ENCODE results near the gene HNRNPR.

The HNRNPR gene

GRCh38 chr1:23344111-23344986, at the start of gene HNRNPR:
Gene HNRNPR, minus strand, starts transcription at chr1:23344284. Its CDS starts 3,276 bp downstream, at chr1:23341008.
- DNase-seq (ENCODE audit: low read depth): peak; percentile 100
- no peak for TF ChIP-seq CTCF (conservative IDR thresholded peaks at IDR 0.05; ENCODE audit: low read depth, low read length)

GRCh38 chr1:23393706-23394105, 49.6 kb upstream of the HNRNPR start:
- no peak overlapping the region for H3K4me3 ChIP-seq (ENCODE audit: low read length)
- TF ChIP-seq CTCF (conservative IDR thresholded peaks at IDR 0.05; ENCODE audit: low read depth, low read length): no peak
- DNase-seq (ENCODE audit: low read depth): peak; percentile 66

More at GRCh38 chr1:23344111-23344986, at the start of gene HNRNPR:
- H3K4me3 ChIP-seq (ENCODE audit: low read length): peak within 1 kb of the TSS; percentile 84

- no peak overlapping the region for H3K4me3 ChIP-seq (ENCODE audit: low read length)
- no peak for DNase-seq (ENCODE audit: low read depth)
- no peak for TF ChIP-seq CTCF (conservative IDR thresholded peaks at IDR 0.05; ENCODE audit: low read depth, low read length)
Measured at GRCh38 chr1:23392125-23392855, 48.2 kb upstream of the HNRNPR start.

- DNase-seq (ENCODE audit: low read depth): no peak
- no peak overlapping the region for H3K4me3 ChIP-seq (ENCODE audit: low read length)
- no peak for TF ChIP-seq CTCF (conservative IDR thresholded peaks at IDR 0.05; ENCODE audit: low read depth, low read length)
Measured at GRCh38 chr1:23389837-23390321, 45.8 kb upstream of the HNRNPR start.

- DNase-seq (ENCODE audit: low read depth): no peak
- H3K4me3 ChIP-seq (ENCODE audit: low read length): no peak overlapping the region
- TF ChIP-seq CTCF (conservative IDR thresholded peaks at IDR 0.05; ENCODE audit: low read depth, low read length): no peak
Measured at GRCh38 chr1:23387494-23387893, 43.4 kb upstream of the HNRNPR start.

- TF ChIP-seq CTCF (conservative IDR thresholded peaks at IDR 0.05; ENCODE audit: low read depth, low read length): no peak
- H3K4me3 ChIP-seq (ENCODE audit: low read length): no peak overlapping the region
- DNase-seq (ENCODE audit: low read depth): no peak
Measured at GRCh38 chr1:23385119-23385621, 41.1 kb upstream of the HNRNPR start.
